GM13976 (cell line): ENCODE measurements around the gene ATP4A.

Experiments
- DNase-seq: peaks from one replicate; pipeline ENCODE4 v3.0.0; 2012; ENCODE audit warnings: low spot score
- in situ Hi-C: fragments of 300-500 bp; cut with MboI; formaldehyde crosslinking; loops from one replicate; pipeline ENCODE4 v1.12.0; 2022; ENCODE audit warnings: low sequenced_read_pairs, mixed read lengths, inconsistent platforms; ENCODE audit not compliant: unreplicated experiment
- TF ChIP-seq, protein P1 (sequence below): IDR thresholded peaks from 2 replicates; pipeline ENCODE4 v1.5.1; 2012; ENCODE audit warnings: borderline replicate concordance, mild to moderate bottlenecking; ENCODE audit not compliant: insufficient read depth; ENCODE audit errors: extremely low read depth, missing control alignments, control extremely low read depth

ATP4A gene

GRCh38 chr19:35517342-35517741 lies 46.1 kb downstream of the ATP4A start:
- DNase-seq, result no peak
- TF ChIP-seq, protein P1, sequence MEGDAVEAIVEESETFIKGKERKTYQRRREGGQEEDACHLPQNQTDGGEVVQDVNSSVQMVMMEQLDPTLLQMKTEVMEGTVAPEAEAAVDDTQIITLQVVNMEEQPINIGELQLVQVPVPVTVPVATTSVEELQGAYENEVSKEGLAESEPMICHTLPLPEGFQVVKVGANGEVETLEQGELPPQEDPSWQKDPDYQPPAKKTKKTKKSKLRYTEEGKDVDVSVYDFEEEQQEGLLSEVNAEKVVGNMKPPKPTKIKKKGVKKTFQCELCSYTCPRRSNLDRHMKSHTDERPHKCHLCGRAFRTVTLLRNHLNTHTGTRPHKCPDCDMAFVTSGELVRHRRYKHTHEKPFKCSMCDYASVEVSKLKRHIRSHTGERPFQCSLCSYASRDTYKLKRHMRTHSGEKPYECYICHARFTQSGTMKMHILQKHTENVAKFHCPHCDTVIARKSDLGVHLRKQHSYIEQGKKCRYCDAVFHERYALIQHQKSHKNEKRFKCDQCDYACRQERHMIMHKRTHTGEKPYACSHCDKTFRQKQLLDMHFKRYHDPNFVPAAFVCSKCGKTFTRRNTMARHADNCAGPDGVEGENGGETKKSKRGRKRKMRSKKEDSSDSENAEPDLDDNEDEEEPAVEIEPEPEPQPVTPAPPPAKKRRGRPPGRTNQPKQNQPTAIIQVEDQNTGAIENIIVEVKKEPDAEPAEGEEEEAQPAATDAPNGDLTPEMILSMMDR, result no peak
- in situ Hi-C loops, result no loop called here

DNA sequence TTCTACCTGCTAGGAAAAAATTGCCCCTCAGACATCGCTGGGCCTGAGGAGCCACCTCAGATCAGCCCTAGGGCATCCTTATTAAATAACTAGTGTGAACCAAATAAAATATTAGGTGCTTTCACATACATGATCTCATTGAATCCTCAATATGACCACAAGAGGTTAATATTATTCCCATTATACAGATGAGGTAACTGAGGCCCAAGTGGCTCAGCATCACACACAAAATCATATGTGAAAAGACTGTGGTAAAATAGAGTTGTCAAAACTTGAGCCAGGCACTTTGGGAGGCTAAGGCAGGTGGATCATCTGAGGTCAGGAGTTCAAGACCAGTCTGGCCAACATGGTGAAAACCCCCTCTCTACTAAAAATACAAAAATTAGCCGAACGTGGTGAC lies 47.1 kb downstream of the ATP4A start:
- in situ Hi-C loops, result no loop called here
- no peak for DNase-seq
- TF ChIP-seq, protein P1, result no peak

DNA sequence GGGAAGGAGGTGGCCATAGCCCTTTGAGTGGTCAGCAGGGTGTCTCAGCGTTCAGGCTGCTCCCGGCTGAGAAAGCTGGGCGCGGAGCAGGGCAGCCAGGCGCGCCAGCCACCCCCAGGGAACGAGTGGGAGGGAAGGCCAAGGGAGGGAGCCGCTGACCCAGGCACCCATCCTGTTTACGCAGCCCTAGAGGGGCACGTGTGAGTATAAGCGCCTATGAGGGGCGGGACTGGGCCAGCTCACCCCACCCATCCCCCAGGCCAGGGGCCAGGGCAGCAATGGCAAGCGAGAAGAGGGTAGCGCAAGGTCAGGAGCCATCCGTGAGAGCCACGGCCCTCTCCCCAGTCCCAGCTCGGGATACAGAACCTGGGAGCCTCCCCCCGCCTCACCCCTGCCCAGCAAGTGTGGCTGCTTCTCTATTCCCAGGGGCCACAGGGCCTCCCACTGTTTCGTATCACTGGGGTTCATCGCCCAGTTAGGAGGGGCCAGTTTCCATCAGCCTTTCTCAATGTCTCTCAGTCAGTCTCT lies 49.1 kb downstream of the ATP4A start:
- TF ChIP-seq, protein P1, result no peak
- in situ Hi-C loops, result no loop called here
- DNase-seq, result no peak

DNA sequence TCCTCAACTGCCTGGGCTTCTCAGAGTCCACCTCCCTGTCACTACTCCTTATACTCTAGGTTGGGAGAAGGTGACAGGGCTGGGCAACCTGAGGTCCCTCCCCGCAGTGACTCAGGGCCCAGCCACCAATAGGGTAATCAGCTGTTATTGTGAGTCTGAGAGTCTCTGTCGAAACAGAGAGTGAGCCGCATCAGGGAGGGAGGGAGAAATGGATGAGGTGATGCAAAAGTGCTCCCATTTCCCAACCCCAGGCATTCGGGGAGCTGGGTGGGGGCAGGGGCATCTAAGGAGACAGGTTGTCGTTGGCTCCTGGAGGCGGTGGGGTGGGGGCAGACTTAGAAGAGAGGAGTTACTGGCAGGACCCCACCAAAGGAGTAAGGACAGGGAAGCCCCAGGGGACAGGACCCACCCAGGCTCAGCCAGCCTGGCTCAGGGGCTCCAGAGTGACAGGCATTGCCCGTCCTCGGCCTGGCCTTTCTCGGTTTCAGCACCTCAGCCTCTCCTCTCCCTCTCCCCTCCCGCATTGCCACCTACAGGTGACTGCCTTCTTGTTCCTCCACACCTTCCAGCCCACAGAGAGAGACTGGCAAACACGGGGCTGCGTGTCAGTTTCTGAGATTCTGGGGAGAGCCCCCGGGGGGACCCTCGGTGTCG lies 49.7 kb downstream of the ATP4A start, which contains the start of gene DMKN:
Gene DMKN, minus strand, starts transcription at position 22 of the 654 bp plus-strand sequence. CDS start 174 bp downstream, outside the sequence.
- TF ChIP-seq, protein P1, result no peak
- no peak for DNase-seq
- in situ Hi-C loops, result no loop called here

GRCh38 chr19:35512831-35513627 lies 50.4 kb downstream of the ATP4A start:
- in situ Hi-C loops, result no loop called here
- DNase-seq, result no peak
- TF ChIP-seq, protein P1, result no peak

DNA sequence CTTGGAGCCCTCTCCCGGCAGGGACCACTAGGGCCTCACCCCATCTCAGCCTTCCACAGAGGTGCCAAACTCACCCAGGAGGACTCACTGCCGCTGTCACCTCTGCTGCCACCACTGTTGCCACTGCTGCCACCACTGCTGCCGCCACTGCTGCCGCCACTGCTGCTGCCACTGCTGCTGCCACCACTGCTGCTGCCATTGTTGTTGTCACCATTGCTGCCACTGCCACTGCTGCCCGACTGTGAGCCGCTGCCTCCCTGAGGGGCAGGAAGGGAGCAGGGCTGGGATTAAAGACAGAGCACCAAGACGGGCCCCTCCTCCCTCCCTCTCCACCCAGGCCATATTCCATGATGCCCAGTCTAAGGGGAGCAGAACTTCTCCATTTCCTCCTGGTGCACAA lies 52.1 kb downstream of the ATP4A start:
- in situ Hi-C loops, result no loop called here
- TF ChIP-seq, protein P1, result no peak
- DNase-seq, result no peak
